Thoracic aorta (tissue), 2 donors: ENCODE measurements around the gene NIT1. TPM values are rescaled to one million over a fixed set of nuclear protein-coding genes. Genes with fewer than 3 reads are reported as not detected.

Experiments used
- ATAC-seq: fragments of 150-250 bp; one replicate; pipeline ENCODE4 v1.8.0; 2017; ENCODE audit warnings: low read depth; ENCODE audit not compliant: insufficient number of reproducible peaks, low FRiP score
- DNase-seq: peaks from one replicate; pipeline ENCODE4 v3.0.0-alpha.2; 2020; ENCODE audit warnings: low spot score
- H3K27ac ChIP-seq, 2 donors: fragments of 200-600 bp; sonication (generic); 1 replicate in 1 of 2; 2 replicates in 1 of 2; pipeline ENCODE4 v1.5.1; 2016; ENCODE audit warnings: mild to moderate bottlenecking in 2 of 2, moderate library complexity in 2 of 2
- H3K27me3 ChIP-seq: fragments of 200-600 bp; sonication (generic); replicated peaks from 2 replicates; pipeline ENCODE4 v1.6.0; 2016; ENCODE audit warnings: mild to moderate bottlenecking; ENCODE audit not compliant: insufficient read depth
- H3K36me3 ChIP-seq: fragments of 200-600 bp; sonication (generic); one replicate; pipeline ENCODE4 v1.5.1; 2016
- H3K4me1 ChIP-seq, 2 donors: fragments of 200-600 bp; sonication (generic); 1 replicate in 1 of 2; 2 replicates in 1 of 2; pipeline versions ENCODE4 v1.5.1 to v1.6.0; 2016; ENCODE audit warnings: low read depth in 2 of 2, mild to moderate bottlenecking in 1 of 2; ENCODE audit not compliant: control insufficient read depth in 1 of 2
- H3K4me3 ChIP-seq: fragments of 200-600 bp; sonication (generic); 2 replicates; pipeline ENCODE4 v1.5.1; 2016; ENCODE audit warnings: mild to moderate bottlenecking
- H3K9me3 ChIP-seq: fragments of 200-600 bp; sonication (generic); 2 replicates; pipeline ENCODE4 v1.5.1; 2016
- CTCF ChIP-seq: fragments of 200-600 bp; sonication (generic); IDR thresholded peaks from one replicate; pipeline ENCODE4 v1.5.1; 2019; ENCODE audit warnings: antibody characterized with exemption
- total RNA-seq, 2 donors: library from RNA; depleted of rRNA; stranded (reverse); fragments of >200 nt; gene quantifications; one replicate each; pipeline versions ENCODE4 v1.1.0 to v1.2.3, GENCODE V29; 2016

The NIT1 gene
- total RNA-seq: 10 to 100 TPM; 25.3 to 42.1 TPM

GRCh38 chr1:161117759-161118581 lies at the start of gene NIT1, which contains the start of gene PFDN2:
TSS of gene NIT1 (plus strand) at chr1:161118105. CDS start at chr1:161118177, 72 bp downstream.
TSS of gene PFDN2 (minus strand) at chr1:161118037. CDS start at chr1:161118026, 11 bp downstream.
- ATAC-seq: peak; percentile 44
- H3K27ac ChIP-seq: peak within 1 kb of the TSS; percentile 91 to 96
- peaks cover 24 to 51% of the 10 kb centered on the region in 2 donors for H3K4me1 ChIP-seq

GRCh38 chr1:161068306-161069234 lies 49.3 kb upstream of the NIT1 start:
- no peak for DNase-seq
- no peaks in the 10 kb centered on the region for H3K4me1 ChIP-seq
- no peaks in the 10 kb centered on the region for H3K36me3 ChIP-seq
- TF ChIP-seq CTCF: no peak
- no peaks in the 10 kb centered on the region for H3K9me3 ChIP-seq
- peak overlapping the region; percentile 12 to 17 for H3K27ac ChIP-seq
- ATAC-seq: no peak
- H3K27me3 ChIP-seq: no peaks in the 10 kb centered on the region
- peak overlapping the region; percentile 63 for H3K4me3 ChIP-seq

More at GRCh38 chr1:161117759-161118581, at the start of gene NIT1, which contains the start of gene PFDN2:
- no peaks in the 10 kb centered on the region for H3K9me3 ChIP-seq
- H3K4me3 ChIP-seq: peak within 1 kb of the TSS; percentile 82
- TF ChIP-seq CTCF: no peak
- peak; percentile 60 for DNase-seq
- peaks cover 19% of the 10 kb centered on the region for H3K36me3 ChIP-seq
- H3K27me3 ChIP-seq: no peaks in the 10 kb centered on the region

- Histone ChIP-seq H3K27ac (peak overlapping the region; percentile 12 to 36), H3K36me3 (no peaks in the 10 kb centered on the region), H3K4me3 (peak overlapping the region; percentile 63), H3K4me1 (no peaks in the 10 kb centered on the region), H3K27me3 (no peaks in the 10 kb centered on the region), H3K9me3 (no peaks in the 10 kb centered on the region)
- TF ChIP-seq CTCF: no peak
- ATAC-seq (no peak), DNase-seq (no peak)
These were observed 48.7 kb upstream of the NIT1 start for GRCh38 chr1:161069241-161069640.

- DNase-seq (no peak), ATAC-seq (no peak)
- peak within 1 kb of the TSS; percentile 12 to 36 for H3K27ac ChIP-seq
These were observed 48.1 kb upstream of the NIT1 start, which contains the start of gene ARHGAP30 for GRCh38 chr1:161069731-161070270. TSS of gene ARHGAP30 (minus strand) at chr1:161069891. CDS start at chr1:161069624, 267 bp downstream.

More at GRCh38 chr1:161069731-161070270, 48.1 kb upstream of the NIT1 start, which contains the start of gene ARHGAP30:
- H3K4me1 ChIP-seq: no peaks in the 10 kb centered on the region
- no peaks in the 10 kb centered on the region for H3K27me3 ChIP-seq
- no peak for TF ChIP-seq CTCF
- no peaks in the 10 kb centered on the region for H3K9me3 ChIP-seq
- no peaks in the 10 kb centered on the region for H3K36me3 ChIP-seq
- H3K4me3 ChIP-seq: peak within 1 kb of the TSS; percentile 63
